Sigmoid colon (tissue), 7 donors: ENCODE data around the gene DHX16. TPM values are rescaled to one million over a fixed set of nuclear protein-coding genes. Genes with fewer than 3 reads are reported as not detected.

ENCODE experiments used
- DNase-seq: peaks from one replicate; pipeline ENCODE4 v3.0.0-alpha.2; 2019
- H3K27ac ChIP-seq, 4 donors: fragments of 200-600 bp; sonication (generic); one replicate each; pipeline ENCODE4 v1.5.1; 2016 to 2019; ENCODE audit warnings: mild to moderate bottlenecking in 1 of 4
- H3K27me3 ChIP-seq, 3 donors: fragments of 200-600 bp; sonication (generic); one replicate each; pipeline ENCODE4 v1.5.1; 2019; ENCODE audit warnings: mild to moderate bottlenecking in 1 of 3
- H3K36me3 ChIP-seq, 4 donors: fragments of 200-600 bp; sonication (generic); one replicate each; pipeline ENCODE4 v1.5.1; 2016 to 2019
- H3K4me1 ChIP-seq, 4 donors: fragments of 200-600 bp; sonication (generic); one replicate each; pipeline ENCODE4 v1.5.1; 2017 to 2019
- H3K4me3 ChIP-seq, 4 donors: fragments of 200-600 bp; sonication (generic); one replicate each; pipeline ENCODE4 v1.5.1; 2017 to 2019; ENCODE audit warnings: mild to moderate bottlenecking in 2 of 4, moderate library complexity in 1 of 4
- H3K9me3 ChIP-seq, 4 donors: fragments of 200-600 bp in 3 of 4; sonication (generic) in 3 of 4; one replicate each; pipeline versions ENCODE4 v1.5.1 to v1.6.1; 2013 to 2019
- EP300 ChIP-seq, 4 donors: sonication (generic); formaldehyde crosslinking; IDR thresholded peaks; one replicate each; pipeline ENCODE4 v1.6.1; 2017; ENCODE audit warnings: antibody characterized with exemption in 4 of 4
- POLR2A ChIP-seq, 2 donors: fragments of 450-650 bp; IDR thresholded peaks; one replicate each; pipeline ENCODE4 v1.6.1; 2016; ENCODE audit warnings: antibody characterized with exemption in 2 of 2, mild to moderate bottlenecking in 2 of 2, moderate library complexity in 2 of 2
- POLR2AphosphoS5 ChIP-seq, 4 donors: sonication (generic); formaldehyde crosslinking; IDR thresholded peaks; one replicate each; pipeline ENCODE4 v1.6.1; 2017; ENCODE audit warnings: antibody characterized with exemption in 4 of 4
- WGBS, 2 donors: extraction: QIAGEN DNeasy Blood & Tissue Kit; methylation state at CpG; one replicate each; pipeline ENCODE4 v1.1.7; 2013; 5-methylcytosine and 5-hydroxymethylcytosine counted together
- intact Hi-C: fragments of 100-400 bp; cut with DNase I; formaldehyde crosslinking; loops from one replicate; pipeline ENCODE4 v1.15.1; 2023
- polyA plus RNA-seq, 3 donors: library from polyadenylated mRNA; stranded (reverse); fragments of 200-250 nt; gene quantifications; one replicate each; pipeline ENCODE4 v1.2.3, GENCODE V29; 2013
- total RNA-seq, 4 donors: library from RNA; depleted of rRNA; stranded (reverse); fragments of >200 nt; gene quantifications; one replicate each; pipeline ENCODE4 v1.1.0, GENCODE V29; 2016
- TF ChIP-seq, protein P1 (sequence below), 4 experiments: fragments of 450-650 bp in 3 of 4; fragments of 200-600 bp in 1 of 4; IDR thresholded peaks; one replicate each; pipeline ENCODE4 v1.5.1; 2016 to 2019; ENCODE audit warnings: antibody characterized with exemption in 4 of 4, mild to moderate bottlenecking in 3 of 4, moderate library complexity in 2 of 4
- donor health status: healthy with polysubstance abuse.
- donor health status: Bipolar disorder and iron deficiency.
- donor health status: healthy.

Gene DHX16
- total and polyA plus RNA-seq, 7 donors: 18.0 to 34.2 (median 22.3) TPM

DNA sequence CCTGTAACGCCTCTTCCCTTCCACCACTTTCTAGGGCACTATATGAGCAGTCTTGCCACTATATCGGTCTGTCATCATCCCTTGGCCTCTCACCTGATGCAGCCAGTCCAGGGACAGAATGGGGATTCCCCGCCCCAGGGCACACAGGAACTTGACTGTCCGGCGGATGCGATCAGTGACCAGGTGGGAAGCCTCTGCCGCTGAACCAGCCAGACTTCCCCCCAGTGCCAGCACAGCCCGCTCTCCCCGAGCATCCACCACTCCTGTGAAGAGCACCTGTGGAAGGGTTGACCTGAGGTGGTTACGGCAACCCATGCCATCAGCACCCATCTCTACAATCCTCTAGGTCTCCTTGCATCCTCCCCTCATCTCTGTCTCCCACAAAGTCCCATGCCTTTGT lies 30.2 kb upstream of the DHX16 start:
- DNase-seq: no peak
- intact Hi-C loops: no loop called here
- 96 to 98% methylated on average over 10 of the region's 10 CpGs for WGBS, 2 donors
- peaks cover 0 to 72% (median 12%) of the 10 kb centered on the region in 4 donors for H3K36me3 ChIP-seq
- no peak overlapping the region for H3K4me3 ChIP-seq
- no peaks in the 10 kb centered on the region for H3K27me3 ChIP-seq
- no peak for TF ChIP-seq POLR2AphosphoS5 (IDR thresholded peaks at IDR 0.05)
- TF ChIP-seq POLR2A (IDR thresholded peaks at IDR 0.05): no peak
- TF ChIP-seq EP300 (IDR thresholded peaks at IDR 0.05): no peak
- TF ChIP-seq, protein P1, sequence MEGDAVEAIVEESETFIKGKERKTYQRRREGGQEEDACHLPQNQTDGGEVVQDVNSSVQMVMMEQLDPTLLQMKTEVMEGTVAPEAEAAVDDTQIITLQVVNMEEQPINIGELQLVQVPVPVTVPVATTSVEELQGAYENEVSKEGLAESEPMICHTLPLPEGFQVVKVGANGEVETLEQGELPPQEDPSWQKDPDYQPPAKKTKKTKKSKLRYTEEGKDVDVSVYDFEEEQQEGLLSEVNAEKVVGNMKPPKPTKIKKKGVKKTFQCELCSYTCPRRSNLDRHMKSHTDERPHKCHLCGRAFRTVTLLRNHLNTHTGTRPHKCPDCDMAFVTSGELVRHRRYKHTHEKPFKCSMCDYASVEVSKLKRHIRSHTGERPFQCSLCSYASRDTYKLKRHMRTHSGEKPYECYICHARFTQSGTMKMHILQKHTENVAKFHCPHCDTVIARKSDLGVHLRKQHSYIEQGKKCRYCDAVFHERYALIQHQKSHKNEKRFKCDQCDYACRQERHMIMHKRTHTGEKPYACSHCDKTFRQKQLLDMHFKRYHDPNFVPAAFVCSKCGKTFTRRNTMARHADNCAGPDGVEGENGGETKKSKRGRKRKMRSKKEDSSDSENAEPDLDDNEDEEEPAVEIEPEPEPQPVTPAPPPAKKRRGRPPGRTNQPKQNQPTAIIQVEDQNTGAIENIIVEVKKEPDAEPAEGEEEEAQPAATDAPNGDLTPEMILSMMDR (IDR thresholded peaks at IDR 0.05): no peak
- H3K9me3 ChIP-seq: no peaks in the 10 kb centered on the region
- no peak overlapping the region for H3K27ac ChIP-seq
- H3K4me1 ChIP-seq: no peaks in the 10 kb centered on the region

DNA sequence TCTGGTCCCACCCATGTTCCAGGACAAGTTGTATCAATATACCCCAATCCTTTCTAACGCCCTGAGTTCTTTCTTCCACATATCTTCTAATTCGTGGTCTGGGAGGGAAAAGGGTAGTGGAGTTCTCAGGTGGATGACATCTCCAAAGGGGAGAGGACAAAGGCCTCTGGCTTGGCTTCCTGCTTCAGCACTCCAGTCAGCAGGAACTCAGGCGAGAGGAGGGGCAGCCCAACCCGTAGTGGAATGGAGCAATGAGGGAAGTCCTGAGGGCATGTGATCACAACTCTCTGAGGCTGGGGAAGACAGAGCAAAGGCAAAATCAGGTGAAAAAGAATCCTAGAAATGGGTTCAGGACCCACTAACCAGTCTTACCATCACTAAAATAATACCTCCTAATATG lies 27.5 kb upstream of the DHX16 start:
- TF ChIP-seq EP300 (IDR thresholded peaks at IDR 0.05): no peak
- TF ChIP-seq POLR2A (IDR thresholded peaks at IDR 0.05): no peak
- TF ChIP-seq POLR2AphosphoS5 (IDR thresholded peaks at IDR 0.05): no peak
- TF ChIP-seq, protein P1 (IDR thresholded peaks at IDR 0.05): no peak
- intact Hi-C loops: no loop called here
- H3K4me1 ChIP-seq: no peaks in the 10 kb centered on the region
- 50 to 71% methylated on average over 4 of the region's 4 CpGs for WGBS, 2 donors
- no peak for DNase-seq
- no peaks in the 10 kb centered on the region for H3K9me3 ChIP-seq
- H3K27me3 ChIP-seq: no peaks in the 10 kb centered on the region
- H3K27ac ChIP-seq: no peak overlapping the region
- peaks cover 0 to 47% (median 5%) of the 10 kb centered on the region in 4 donors for H3K36me3 ChIP-seq
- H3K4me3 ChIP-seq: no peak overlapping the region

DNA sequence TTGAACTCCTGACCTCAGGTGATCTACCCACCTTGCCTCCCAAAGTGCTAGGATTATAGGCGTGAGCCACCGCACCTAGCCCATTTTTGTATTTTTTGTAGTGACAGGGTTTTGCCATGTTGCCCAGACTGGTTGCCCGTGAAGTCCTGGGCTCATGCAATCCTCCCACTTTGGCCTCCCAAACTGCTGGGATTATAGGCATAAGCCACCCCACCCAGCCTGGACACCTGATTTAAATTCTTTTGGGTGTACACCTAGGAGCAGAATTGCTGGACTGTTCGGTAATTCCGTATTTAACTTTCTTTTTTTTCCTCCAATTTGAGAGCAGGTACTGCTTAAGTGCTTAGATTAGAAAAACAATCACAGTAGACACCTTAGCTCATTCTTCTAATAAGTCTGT lies 23.6 kb upstream of the DHX16 start:
- Histone ChIP-seq H3K4me3 (no peak overlapping the region), H3K9me3 (no peaks in the 10 kb centered on the region), H3K36me3 (peaks cover 0 to 23% (median 0%) of the 10 kb centered on the region in 4 donors), H3K27ac (no peak overlapping the region), H3K4me1 (peaks cover 0 to 3% (median 1%) of the 10 kb centered on the region in 4 donors), H3K27me3 (no peaks in the 10 kb centered on the region)
- no peak for DNase-seq
- 92 to 97% methylated on average over 5 of the region's 5 CpGs for WGBS, 2 donors
- intact Hi-C loops: no loop called here
- TF ChIP-seq EP300 (IDR thresholded peaks at IDR 0.05) (no peak), POLR2AphosphoS5 (IDR thresholded peaks at IDR 0.05) (no peak), POLR2A (IDR thresholded peaks at IDR 0.05) (no peak)
- TF ChIP-seq, protein P1 (IDR thresholded peaks at IDR 0.05): no peak

DNA sequence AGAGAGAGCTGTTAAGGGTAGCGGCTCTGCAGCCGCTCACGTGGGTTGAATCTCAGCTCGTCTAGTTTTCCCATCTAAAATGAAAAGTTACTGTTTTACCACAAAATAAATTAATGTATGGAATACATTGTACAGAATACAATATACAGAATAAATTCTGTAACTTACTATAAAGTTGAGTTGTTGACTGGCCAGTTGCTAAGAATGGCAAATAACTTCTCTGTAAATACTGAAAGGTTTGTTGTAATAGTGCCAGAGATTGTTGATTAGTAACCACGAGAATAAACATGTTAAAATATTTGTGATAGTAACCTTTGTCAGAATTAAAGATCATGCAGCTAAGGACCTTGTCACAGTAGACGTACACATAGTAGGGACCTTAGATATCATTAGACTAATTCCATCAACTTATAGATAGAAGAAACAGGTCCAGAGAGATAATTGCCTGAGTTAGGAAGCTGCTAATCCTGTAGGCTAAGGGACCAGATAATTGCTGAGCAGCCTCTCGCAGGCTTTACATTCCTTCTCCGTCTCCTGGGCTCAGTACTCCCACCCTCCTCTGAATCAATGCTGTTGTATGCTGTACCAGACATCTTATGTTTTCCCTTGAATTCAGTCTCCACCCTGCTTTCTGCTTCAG lies 18.5 kb upstream of the DHX16 start:
- 12 to 26% methylated on average over 8 of the region's 8 CpGs for WGBS, 2 donors
- no peaks in the 10 kb centered on the region for H3K36me3 ChIP-seq
- H3K27ac ChIP-seq: peak overlapping the region; percentile 94 to 99 (median 98)
- TF ChIP-seq POLR2AphosphoS5 (IDR thresholded peaks at IDR 0.05) (no peak), EP300 (IDR thresholded peaks at IDR 0.05) (no peak)
- TF ChIP-seq, protein P1 (IDR thresholded peaks at IDR 0.05): no peak
- no peaks in the 10 kb centered on the region for H3K9me3 ChIP-seq
- H3K4me3 ChIP-seq: peak overlapping the region; percentile 59 to 71 (median 65)
- intact Hi-C loops: no loop called here
- H3K27me3 ChIP-seq: no peaks in the 10 kb centered on the region
- no peak for DNase-seq
- peaks cover 0 to 40% (median 33%) of the 10 kb centered on the region in 4 donors for H3K4me1 ChIP-seq
